Measurements from ENCODE around the gene ARID1B.

Gene ARID1B

DNA sequence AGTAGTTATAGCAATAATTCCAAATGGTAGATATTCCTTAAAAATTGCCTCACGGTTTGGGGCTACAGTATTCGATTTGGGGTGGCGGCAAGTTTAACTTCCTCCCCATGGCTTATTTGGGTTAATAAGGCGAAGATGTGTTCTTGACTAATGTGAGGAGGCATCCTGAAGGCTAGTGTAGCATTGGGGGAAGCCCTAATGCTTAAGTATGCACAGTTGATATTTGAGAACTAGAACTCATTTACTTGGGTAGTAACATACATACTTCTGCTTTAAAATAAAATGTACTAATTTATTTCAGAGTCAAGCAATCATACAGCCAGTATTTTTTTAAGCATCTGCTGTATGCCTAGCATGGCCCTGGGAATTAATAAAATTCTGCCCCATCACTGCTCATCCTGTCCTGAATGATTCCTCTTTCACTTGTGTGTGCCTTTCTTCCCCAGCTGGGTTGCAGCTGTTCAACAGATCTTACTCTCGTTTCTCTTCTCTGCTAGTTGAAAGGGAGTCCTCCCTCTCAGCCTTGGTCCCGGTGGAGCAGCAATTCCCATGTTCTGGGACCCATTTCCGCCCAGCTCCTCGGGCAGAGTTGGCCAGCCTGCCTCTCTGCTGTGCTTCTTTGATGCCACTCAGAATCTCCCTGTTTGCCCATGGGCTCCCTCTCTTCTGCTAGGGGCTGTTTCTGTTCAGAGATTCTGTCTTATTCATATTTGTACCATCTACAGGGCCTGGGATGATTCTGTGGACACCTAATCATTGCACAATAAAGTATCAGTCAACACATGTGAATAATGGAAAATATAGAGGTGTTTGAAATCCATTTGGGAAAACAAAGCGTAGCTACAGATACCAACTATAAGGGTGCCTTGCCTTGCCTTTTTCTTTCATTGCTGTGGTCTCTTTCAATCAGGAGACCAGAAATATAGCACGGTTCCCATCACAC lies 104.8 kb downstream of the ARID1B start:
- DNase-seq, result no peak

DNA sequence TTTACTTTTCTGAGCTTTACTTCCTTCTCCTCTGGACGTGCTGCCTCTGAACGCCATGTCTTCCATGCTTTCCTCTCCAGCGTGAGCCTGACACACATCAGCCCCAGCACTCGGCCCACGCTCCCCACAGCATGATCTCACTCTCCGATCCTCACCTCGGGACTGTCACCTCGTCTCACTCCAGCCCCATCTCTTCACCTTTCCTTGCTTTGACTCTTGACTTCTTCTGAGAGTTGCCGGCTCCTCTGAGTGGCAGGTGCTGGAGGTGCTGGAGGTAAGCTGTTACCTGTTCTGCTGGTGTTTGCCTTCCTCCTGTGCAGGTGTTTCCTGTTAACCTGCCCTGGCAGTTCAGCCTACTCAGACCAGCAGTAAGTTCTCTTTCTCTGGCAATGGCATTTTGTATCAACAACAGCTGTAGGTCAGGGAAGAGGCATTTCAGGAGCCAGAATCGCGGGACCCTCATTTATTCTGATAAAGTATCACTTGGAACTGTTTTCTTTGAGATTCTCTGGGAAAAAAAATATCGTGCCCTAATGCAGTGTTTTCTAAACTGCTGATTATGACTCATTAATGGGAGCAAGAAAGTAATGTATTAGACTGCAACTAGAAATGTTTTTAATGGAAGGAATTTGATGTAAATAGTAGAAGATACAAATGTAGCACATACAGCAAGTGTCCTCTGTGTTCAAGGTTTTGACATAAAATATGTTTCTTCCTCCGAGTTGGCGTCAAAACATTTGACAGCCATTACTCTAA lies 106.5 kb downstream of the ARID1B start:
- DNase-seq, result no peak

DNA sequence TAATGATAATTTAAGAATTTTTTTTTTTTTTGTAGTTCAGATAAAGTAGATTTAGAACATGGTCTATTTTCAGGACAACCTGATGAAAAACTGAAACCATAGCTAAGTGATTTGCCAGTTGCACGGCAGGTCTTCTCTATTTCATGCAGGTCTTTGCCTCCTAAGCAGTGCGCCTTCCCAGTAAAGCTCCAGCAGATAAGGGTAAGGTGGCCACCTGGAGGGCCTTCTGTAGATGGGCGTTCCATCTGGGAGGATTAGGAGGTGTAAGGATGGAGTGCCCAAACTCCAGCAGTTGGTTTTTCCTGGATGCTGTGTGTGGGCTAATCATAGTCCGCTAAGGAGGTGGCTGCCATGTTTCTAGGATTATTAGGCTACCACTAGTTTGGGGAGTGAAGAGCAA lies 107.1 kb downstream of the ARID1B start:
- no peak for DNase-seq

DNA sequence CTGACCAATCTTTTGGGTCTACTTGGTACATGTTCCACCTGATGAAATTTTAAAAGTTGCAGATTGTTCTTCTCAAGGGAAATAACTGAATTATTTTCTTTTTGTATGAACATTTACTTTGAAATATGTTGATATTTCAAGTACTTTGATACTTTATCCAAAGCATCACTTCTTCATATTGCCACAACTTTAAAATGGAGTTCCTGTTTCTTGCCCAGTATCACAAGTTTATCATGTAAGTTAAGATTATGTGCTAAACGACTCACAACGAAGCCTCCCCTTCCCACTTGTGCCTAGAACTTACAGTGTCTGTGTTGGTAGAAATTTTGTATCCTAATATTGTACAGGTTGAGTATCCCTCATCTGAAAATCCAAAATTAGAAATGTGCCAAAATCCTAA lies 108.4 kb downstream of the ARID1B start:
- no peak for DNase-seq

DNA sequence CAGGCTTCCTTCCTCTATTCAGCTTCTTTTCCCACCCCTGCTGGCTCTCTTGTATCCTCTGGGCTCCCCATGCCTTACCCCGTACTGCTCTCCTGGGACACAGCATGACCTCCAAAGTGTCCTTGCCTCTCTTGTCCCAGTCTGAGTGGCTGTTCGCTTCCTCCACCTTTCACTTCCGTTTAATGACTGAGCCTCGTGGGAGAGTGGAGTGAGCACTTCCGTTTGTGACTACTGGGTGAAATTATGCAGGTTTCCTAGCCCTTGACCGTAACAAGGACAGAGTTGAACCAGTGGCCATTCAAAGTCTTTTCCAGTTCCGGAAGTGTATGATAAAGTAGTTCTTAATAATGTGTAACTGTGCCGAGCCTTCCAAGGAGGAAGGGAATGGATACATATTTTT lies 109.2 kb downstream of the ARID1B start:
- no peak for DNase-seq

DNA sequence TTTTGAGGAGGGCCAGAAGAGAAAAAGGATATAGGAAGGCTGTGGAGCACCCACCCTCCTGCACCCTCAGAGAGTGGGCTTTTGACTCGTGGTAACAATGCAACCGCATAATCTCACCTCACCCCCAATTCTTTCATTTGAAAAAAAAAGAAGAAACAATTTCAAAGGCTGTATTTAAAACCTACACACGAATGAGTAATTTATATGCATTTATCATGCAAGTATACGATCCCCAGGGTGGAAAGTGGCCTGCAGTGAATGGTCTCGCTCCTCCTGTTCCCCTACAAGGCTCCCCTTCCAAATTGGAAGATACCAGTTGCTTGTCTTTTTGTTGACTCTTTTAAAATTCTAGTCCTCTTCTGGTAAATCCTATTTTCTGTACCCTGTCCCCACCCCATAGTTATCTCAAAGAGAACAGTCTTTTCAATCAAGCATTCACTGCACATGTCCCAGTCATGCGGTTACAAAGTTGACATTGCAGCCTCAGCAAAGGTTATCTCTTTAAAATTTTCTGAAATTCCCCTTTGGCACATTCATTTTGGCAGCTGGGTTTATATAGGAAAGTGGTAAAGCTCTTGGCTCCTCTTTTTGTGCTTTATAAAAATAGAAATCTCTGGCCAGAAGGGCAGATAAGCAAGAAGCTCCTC lies 110.6 kb downstream of the ARID1B start:
- DNase-seq, result no peak

DNA sequence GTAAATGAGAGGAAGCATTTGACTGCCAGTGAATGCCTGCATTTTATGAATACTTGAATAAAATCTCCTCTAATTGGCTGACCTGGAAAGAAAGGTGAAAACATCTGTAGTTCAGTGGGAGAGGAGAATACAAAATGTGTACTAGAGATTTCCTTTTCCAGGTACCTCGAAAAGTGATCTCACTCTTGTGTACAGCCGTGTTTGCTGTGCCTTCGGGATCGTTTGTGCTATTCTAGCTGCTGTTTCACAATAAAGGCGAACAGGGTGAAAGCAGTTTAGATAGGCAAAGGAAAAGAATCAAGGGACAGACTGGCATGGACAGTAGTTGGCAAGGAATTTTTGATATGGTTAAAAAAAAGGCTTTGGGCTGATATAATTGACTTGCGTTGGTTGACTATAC lies 112.3 kb downstream of the ARID1B start:
- no peak for DNase-seq

DNA sequence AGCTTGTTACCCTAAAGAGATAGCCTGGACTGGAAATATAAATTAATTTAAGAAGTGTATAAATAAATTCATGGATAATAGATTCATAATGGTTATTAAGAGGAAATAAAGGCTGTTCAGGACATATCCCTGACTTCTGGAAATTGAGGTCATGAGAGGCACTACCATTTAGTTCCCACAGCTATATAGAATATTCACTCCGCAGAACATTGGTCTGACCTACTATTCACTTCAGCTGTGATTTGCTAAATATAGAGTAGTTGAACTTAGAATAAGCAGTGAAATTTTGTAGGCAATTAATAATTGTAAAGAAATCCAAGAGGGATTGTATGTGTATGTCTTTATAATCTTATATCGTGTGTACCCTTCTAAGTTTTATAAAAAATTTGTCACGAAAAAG lies 112.8 kb downstream of the ARID1B start:
- no peak for DNase-seq

DNA sequence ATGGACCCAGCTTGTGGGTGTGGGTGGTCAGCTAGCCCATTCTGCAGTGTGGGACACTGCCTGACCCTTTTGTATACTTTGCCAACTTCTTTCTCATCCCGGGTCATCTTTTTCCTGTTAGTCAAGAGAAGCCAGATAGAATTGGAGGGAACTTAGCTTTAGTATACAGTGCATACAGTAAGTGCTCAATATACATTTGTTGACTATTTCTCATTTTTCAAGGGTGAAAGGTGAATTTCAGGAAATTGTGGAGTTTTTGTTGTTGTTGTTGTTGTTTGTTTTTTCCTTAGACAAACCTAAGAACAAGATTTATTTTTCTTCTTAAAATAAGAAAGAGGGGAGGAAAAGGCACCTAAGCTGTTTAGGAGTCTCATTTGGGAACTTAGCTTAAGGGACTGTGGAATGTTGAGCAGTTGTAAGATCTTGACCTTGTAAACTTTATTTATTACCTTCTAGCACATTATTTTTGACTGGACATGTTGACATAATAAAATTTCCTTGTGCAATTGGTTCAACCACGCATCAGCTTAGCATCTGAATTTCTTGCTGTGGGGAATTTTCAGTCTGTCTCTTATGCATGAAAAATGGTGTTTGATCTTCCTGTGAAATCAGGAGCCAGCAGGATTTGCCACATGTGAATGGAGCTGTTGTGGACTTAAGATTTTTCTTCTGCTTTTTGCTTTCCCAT lies 113.6 kb downstream of the ARID1B start:
- no peak for DNase-seq

DNA sequence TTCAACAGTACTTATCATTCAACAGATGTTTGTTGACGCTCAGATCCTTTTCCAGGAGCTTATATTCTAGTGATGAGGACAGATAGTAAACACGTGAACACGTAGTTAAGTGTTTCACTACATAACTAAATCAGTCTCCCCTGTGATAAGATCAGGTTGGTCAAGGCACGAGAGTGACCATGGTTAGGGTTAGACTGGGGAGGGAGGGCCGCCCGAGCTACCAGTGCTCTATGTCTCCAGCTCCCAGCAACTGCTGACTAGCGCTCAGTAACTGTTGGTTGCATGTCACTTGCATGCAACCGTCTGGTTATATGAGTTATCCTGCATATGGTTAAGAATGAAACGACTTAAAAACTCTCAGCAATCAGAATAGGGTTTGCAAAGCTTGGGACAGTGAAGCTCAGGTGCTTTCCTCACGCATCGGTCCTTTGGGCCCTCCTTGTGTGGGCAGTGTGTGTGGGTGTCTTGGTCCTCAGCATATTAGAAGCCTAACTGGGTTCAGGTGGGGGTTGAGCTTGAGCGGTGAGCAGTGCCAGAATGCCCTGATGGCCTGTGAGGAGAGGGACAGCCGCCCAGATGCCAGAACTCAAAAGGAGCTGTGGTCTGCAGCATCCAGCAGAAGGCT lies 120.8 kb downstream of the ARID1B start:
- no peak for DNase-seq

DNA sequence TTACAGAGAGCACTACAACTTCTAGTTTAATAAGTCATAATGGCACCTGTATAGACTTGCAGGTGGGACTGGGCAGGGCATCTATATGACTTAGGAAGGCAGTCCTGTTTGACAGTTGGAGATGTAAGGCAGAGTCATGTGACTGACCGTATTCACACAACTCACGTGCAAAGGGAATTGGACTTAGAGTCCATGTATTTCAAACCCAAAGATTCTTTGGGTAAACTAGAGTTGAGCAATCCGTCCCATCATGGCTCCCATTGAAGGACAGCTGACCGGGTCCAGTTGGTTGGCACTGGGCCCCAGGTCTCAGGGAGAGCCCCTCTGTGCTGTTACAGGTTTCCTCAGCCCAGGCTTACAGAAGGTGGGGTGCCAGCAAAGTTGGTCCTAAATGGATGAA lies 121.9 kb downstream of the ARID1B start:
- no peak for DNase-seq

DNA sequence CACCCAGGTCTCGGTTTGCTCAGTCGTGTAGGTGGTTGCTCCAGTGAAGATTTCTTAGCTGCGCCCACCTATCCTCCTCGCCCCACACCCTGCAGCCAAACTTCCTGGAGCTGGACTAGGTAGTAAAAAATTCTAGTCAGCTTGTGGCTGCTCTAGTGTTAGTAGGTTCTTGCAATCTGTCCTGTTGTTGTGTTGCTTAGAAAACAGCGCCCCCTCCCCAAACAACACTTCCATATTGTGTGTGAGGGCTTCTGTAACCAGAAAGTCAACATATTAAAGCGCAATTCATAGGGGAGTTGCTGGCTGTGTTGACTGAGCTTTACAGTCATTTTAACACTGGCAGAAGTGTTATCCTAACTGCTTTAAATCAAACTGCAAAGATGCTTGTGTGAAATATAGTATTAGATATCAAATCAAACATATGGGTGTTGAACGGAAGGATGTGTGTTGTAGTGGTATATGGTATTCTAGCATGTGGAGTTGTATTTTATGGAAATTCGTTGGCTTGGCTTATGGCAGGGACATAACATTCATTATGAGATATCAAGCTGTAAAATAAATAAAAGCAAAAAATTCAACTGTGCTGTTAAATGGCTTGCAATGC lies 122.5 kb downstream of the ARID1B start:
- no peak for DNase-seq

DNA sequence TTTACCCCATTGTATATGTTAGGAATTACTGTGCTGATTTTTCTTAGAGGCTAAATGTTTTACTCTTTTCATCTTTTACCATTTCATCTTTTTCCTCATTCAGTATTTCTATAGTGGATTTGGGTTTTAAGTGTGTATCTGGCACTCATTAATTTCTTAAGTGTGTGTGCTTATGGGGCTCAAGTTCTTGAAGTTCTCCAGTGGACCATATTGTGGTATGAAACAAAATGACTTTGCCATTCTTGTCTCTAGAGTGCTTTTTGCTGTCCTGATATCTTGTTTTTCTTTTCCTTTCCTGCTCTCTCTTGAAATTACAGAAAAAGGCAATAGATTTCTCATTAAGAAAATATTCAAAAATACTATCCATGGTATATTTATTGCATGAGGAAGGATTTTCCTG lies 123.1 kb downstream of the ARID1B start:
- DNase-seq, result no peak

DNA sequence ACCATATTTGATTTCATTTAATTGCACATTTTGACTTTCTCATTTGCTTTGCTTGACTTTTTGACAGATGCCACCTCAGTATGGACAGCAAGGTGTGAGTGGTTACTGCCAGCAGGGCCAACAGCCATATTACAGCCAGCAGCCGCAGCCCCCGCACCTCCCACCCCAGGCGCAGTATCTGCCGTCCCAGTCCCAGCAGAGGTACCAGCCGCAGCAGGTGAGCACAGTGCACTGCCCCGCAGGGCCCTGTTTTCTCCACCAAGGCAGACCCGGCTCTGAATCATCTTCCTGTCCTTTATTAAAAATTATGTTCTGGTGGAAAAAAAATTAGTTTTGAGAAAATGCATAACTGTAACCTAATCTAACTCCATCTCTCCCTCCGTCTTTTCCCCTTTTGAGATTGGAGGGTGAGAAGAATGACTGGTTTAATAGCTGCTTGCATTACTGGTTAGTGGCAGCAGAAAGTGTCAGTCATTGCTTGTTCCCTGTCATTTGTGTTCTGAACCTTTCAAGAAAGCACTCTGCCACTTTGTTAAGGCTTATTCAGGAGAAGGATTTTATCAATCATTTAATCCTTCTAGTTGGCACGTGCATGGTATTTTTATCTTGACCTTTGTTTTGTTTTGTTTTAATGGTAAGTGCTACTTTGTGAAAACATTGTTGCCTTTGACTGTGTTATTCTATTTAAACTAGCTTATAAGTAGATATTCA lies 124.3 kb downstream of the ARID1B start:
- DNase-seq, result no peak

DNA sequence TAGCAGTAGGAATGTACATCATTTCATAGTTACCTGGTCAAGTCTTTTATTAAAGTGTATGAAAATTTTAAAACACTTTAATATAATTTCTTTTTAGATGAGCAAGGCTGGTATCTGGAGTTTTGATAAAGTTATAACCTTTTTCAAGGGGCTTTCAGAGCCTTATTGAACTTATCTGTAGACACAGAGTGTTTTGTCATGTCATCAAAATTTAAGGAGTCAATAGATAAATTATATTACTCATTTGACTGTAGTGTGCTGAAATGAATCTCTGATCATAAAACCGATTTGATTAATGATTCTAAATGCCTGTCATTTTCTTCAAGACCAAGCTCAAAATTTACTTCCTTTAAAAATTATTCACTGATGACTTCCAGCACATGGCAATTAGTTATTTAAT lies 125.6 kb downstream of the ARID1B start:
- DNase-seq, result no peak

DNA sequence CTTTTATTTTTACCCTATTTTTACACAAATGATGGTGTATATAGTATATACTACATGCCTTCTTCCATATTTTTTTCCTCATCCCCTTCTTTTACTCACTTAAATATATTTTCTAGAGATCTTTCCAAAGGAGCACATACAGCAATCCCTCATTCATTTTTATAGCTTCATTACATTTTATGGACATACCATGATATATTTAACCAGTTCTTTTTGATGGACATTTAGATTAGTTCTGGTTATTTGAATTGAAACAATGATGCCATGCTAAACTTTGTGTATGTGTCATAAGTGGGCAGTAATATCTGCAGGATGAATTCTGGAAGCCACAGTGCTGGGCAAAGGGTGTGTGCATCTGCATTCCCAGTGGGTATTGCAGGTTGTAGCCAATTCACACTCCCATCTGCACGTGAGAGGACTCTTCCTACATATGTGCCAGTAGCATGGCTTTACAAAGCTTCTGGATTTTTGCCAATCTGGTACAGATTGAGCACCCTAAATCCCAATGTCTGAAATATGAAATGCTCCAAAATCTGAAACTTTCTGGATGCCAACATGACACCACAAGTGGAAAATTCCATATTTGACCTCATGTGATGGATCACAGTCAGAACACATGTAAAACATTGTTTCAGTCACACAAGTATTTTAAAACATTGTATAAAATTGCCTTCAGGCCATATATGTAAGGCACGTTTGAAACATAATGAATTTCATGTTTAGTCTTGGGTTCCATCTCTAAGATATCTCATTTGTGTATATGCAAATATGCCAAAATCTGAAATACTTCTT lies 127.2 kb downstream of the ARID1B start:
- no peak for DNase-seq

DNA sequence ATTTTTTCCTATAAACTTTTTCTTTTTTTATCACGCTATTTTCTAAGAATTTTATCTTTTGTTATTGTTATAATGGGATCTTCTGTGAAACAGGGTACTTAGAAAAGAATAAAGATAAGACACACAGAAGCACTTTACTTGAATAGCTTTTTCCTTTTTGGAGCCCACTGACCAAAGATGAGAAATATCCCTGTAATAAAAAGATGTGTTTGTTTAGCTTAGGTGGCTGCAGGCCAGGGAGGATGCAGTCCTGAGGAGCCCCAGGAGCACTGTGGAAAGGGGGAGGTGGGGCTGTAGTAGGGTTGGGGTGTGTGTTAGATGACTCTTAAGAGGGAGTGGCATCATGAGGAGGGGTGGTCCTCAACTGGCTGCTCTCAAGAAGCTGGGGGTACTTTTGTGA lies 128.6 kb downstream of the ARID1B start:
- DNase-seq, result no peak

DNA sequence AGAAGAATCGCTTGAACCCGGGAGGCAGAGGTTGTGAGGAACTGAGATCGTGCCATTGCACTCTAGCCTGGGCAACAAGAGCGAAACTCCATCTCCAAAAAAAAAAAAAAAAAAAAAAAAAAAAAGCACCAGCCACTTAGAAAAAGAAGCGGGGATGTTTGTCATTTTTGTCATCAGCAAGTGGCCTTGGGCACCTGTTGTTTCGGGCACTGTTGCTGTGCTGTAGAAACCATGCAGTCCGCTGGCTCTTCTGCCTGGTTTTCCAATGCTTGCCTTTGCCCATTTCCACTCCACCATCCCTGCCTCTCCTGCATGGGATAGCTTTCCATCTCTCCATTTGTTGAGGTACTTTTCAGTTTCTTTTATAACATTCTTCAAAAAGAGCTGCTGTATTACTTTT lies 129.3 kb downstream of the ARID1B start:
- DNase-seq, result no peak

DNA sequence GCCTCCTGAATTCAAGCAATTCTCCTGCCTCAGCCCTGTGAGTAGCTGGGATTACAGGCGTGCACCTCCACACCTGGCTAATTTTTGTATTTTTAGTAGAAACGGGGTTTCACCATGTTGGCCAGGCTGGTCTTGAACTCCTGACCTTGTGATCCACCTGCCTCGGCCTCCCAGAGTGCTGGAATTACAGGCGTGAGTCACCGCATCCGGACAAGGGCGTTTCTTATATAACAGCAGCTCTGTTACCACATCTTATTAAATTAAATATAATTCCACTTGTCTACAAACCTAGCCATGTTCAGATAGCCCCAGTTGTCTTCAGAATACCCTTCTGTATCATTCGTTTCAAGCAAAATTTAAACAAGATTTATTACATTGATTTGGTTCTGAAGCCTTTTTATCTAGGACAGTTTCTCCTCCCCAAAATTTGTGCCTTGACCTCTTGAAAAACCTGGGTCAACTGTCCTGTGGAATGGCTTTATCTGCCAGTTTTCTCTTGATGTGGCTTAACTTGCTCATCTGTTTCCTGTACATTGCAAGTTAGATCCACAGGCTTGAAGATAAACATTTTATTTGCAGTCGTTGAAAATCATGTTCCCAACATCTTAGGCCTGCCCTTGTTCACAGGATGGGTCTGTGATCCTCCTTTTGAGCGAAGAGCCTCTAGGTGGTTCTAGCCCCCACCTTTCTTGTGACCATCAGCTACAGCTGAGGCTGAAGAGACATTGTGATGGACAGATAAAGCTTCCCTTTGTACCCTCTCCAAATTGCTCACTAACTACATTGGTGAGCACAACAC lies 132.2 kb downstream of the ARID1B start:
- no peak for DNase-seq

DNA sequence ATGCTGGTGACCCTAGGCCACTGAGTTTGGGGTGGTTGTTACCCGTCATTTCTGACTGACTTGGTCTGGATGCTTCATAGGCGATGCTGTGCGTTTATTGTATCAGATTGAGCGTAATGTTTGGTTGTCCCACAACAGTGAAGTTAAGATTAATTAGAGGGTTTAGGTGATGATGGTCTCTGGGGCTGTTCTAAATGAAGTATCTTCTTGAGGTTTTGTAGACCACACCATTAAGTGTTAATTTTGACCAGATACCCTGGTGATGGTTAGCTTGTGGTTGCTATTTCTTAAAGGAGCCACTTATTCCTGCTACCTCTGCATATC lies 132.8 kb downstream of the ARID1B start:
- no peak for DNase-seq

Measured in retina (tissue), 1 donor.